Glomerular visceral epithelial cell (primary cell): ENCODE results near the gene JPT1.

Experiments used
- DNase-seq: peaks from one replicate; pipeline ENCODE4 v3.0.0-alpha.2; 2016; ENCODE audit errors: extremely low spot score

The JPT1 gene

GRCh38 chr17:75105126-75106080, 48.9 kb downstream of the JPT1 start:
- DNase-seq = peak; percentile 45

GRCh38 chr17:75103601-75104554, 50.4 kb downstream of the JPT1 start:
- no peak for DNase-seq

- no peak for DNase-seq
Measured at GRCh38 chr17:75102385-75102821, 51.9 kb downstream of the JPT1 start.

GRCh38 chr17:75099881-75100595, 54.3 kb downstream of the JPT1 start:
- no peak for DNase-seq

DNA sequence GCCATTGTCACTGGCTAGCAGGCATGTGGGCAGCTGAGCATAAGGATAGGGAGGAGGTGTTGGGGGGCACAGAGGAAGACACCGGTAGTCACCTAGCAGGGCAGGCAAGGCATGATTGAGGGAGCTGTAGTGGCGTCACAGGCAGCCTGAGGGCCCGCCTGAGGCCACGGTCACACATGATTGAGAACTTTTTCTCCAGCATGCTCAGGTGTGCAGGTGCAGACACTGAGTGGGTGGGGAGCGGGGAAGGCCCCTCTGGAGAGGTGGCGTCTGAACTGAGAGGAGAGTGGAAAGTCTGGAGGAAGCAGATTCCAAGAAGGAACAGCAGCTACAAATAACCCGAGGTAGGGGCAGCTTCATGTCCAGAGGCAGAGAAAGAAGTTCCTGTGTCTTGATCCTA, 55.5 kb downstream of the JPT1 start:
- DNase-seq = no peak

DNA sequence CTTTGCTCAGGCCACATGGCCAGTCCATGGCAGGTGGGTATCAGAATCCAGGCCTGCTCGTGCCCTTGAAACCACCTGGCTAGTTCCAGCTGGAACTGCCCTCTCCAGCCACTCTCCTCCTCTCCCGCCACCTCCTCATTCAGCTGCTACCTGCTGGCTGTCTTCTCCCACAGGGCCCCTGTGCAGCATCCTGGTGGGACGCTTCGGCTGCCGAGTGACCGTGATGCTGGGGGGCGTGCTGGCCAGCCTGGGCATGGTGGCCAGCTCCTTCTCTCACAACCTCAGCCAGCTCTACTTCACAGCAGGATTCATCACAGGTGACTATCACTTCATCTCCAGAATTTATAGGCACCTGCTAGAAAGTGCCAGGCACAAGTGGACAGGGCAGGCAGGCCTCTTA, 56.4 kb downstream of the JPT1 start:
- no peak for DNase-seq

GRCh38 chr17:75096082-75096625, 58.2 kb downstream of the JPT1 start:
- DNase-seq = peak; percentile 95

- no peak for DNase-seq
Measured at GRCh38 chr17:75094871-75095399, 59.4 kb downstream of the JPT1 start.

- DNase-seq = no peak
Measured at GRCh38 chr17:75093548-75094158, 60.7 kb downstream of the JPT1 start.

DNA sequence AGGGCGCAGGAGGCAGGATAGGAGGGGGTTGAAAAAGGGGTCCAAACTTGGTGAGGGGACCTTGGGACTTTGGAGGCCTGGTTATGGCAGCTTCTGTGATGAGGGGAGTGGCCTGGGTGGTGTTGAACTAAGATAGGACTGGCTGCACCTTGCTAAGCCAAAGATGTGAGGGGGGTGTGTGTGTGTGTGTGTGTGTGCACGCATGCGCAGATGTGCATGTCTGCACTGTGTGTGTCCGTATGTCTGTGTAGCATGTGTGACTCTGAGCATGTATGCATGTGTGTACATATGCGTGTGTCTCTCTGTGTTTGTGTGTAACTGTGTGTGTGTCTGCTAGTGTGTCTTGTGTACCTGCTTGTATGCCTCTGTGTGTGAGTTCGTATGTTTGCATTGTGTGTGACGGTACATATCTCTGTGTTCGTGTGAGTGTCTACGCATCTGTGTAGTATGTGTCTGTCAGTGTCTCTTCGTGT, 62.4 kb downstream of the JPT1 start:
- DNase-seq = no peak

DNA sequence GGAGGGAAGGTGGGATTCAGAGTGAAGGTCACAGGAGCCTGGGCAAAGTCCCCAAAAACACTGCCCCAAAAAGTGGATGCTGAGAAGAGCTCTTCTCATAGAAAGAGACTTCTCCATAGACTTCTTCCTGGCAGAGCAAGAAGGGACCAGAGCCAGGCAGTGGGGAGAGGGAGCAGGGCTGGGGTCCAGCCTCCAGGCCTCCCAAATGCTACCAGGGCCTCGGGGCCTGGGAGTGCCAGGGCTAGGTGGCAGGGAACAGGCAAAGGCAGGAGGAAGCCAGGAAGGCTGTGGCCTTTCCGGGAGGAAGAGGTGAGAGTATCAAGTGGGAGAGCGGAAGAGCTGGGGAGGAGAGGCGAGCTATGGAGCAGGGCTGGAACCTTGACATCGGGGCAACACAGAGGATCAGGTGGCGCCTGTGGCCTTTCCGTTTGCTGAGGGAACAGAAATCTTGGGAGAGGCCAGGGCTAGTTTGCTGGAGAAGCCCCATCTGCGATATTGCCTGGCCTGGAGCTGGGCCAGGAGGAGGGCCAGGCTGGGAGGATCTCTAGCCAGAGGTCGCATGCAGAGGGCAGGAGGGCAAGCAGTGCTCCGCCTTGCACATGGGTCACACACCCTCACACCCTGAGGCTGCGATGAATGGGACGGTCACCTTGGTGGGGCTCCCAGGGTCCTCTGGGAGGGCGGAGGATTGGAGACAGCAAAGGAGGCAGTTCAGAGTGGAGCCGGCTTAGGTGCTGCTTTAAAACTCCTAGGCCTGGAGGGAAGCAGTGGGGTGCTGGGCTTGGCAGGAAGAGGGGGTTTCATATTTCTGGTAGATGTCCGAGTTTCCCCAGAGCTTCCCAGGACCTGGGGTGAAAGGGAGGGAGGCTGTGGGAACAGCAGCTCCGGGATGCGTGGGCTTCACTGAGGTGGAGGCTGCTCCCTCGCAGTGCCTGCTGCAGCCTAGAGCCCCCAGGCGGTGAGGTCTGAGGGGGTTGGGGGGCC, 63.1 kb downstream of the JPT1 start:
- DNase-seq = no peak

DNA sequence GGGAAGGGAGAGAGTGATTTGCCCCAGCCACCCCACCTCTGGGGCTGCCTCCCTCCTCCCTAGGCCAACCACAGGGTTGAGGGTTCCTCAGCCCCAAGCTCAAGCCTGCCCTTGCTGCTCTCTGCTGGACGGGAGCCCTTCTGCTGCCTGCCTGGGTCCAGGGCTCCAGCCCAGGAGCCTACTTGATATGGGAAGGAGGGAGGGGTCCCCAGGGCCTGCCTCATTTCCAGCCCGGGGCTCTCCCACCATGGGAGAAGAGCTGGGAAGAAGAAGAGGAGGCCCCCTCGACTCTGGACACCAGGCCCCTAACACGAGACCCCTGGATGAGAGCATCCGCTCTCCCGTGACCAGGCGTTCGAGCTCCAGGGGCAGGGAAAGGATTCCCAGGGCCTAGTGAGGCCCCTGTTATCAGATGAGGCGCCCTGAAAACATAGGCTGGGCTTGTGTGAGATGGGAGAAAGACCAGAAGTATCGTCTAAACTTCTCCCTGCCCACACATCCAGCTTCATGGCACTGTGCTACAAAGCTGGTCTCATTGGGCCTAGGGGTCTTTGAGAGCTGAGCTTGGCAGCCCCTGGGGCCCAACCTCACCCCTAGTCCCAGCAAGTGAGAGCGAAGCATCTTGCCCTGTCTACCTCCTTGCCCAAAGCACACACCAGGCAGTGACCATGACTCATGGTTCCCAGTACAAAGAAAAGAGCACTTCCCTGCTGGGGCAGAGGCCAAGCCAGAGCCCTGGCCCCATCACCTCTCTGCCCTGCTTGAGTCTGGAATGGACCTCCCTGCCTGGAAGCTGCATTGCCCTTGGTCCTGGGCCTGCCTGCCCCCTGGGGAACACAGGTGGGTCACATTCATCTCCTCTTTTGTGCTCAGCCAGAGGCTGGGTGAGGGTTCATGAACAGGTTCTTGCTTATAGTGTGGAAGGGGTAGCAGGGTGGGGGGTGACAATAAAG, 65.6 kb downstream of the JPT1 start:
- peak; percentile 54 for DNase-seq

GRCh38 chr17:75087558-75088453, 66.5 kb downstream of the JPT1 start, which contains the start of gene SLC16A5:
Gene SLC16A5, plus strand, starts transcription at chr17:75087954. Its CDS starts 5,683 bp downstream, at chr17:75093637.
- peak; percentile 95 for DNase-seq

DNA sequence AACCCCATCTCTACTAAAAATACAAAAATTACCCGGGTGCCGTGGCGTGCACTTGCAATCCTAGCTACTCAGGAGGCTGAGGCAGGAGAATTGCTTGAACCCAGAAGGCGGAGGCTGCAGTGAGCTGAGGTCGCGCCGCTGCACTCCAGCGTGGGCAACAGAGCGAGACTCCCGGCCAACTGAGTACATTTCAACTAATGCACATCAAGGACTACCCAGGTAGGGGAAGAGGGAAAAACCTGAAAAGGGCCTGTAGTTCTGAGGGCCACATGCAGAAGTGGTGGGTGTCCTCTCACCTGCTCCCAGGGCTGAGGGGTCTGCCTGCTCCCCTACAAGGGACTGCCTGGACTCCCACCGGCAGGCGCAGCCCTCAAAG, 67.1 kb downstream of the JPT1 start:
- no peak for DNase-seq

GRCh38 chr17:75086496-75087181, 67.7 kb downstream of the JPT1 start:
- no peak for DNase-seq
